GM12878 (cell line): ENCODE results near the gene SLX4IP. TPM values are rescaled to one million over a fixed set of nuclear protein-coding genes. Genes with fewer than 3 reads are reported as not detected.

Experiments
- ATAC-seq: fragments of 200-7000 bp; cut with Tn5 transposase; 3 replicates; pipeline ENCODE4 v1.9.1; 2020; ENCODE audit warnings: mild to moderate bottlenecking, moderate library complexity
- BruUV-seq: library from RNA; stranded (reverse); fragments of 400-500 nt; replicated peaks from 2 replicates; lab custom pipeline; 2021; lab: Mats Ljungman, UMichigan
- CTCF ChIA-PET: fragments of 300-600 bp; sonication (Branson Sonifier 250); formaldehyde crosslinking; extraction: SDS; loops from one replicate; lab custom pipeline; 2021; ENCODE audit warnings: inconsistent platforms; lab: Yijun Ruan, JAX
- POLR2A ChIA-PET: fragments of 350-600 bp; formaldehyde crosslinking; extraction: SDS; loops from one replicate; lab custom pipeline; 2021; ENCODE audit warnings: inconsistent platforms; lab: Charles Lee
- RAD21 ChIA-PET: fragments of 300-600 bp; sonication (Branson Sonifier 250); formaldehyde crosslinking; loops from one replicate; lab custom pipeline; 2023; ENCODE audit warnings: antibody characterized with exemption; ENCODE audit not compliant: unreplicated experiment; lab: Charles Lee
- SMC1A ChIA-PET: fragments of 300-600 bp; sonication (Branson Sonifier 250); formaldehyde crosslinking; loops from one replicate; lab custom pipeline; 2023; ENCODE audit not compliant: unreplicated experiment, uncharacterized antibody; lab: Charles Lee
- DNase-seq: peaks from one replicate; pipeline ENCODE4 v3.0.0-alpha.2; 2011; ENCODE audit warnings: low read depth, low spot score
- FAIRE-seq: peaks from 3 replicates; lab custom pipeline; 2011; peaks lifted over from hg19 to GRCh38; lab: Jason Lieb, UNC
- H2AFZ ChIP-seq: 2 replicates; pipeline ENCODE4 v1.6.0; 2011; ENCODE audit warnings: low read depth, low read length, control low read depth; ENCODE audit not compliant: control insufficient read depth
- H3K27ac ChIP-seq: 2 replicates; pipeline ENCODE4 v1.5.1; 2011; ENCODE audit warnings: control low read depth; ENCODE audit not compliant: control insufficient read depth, insufficient read depth
- H3K27me3 ChIP-seq, 2 experiments: replicated peaks in 1 of 2; 2 replicates each; pipeline versions ENCODE4 v1.6.0 to v1.6.1; 2011; ENCODE audit warnings: low read length in 1 of 2; ENCODE audit not compliant: control insufficient read depth in 2 of 2, insufficient read depth in 2 of 2
- H3K36me3 ChIP-seq, 2 experiments: 2 replicates each; pipeline ENCODE4 v1.5.1; 2011; ENCODE audit warnings: low read length in 1 of 2; ENCODE audit not compliant: control insufficient read depth in 2 of 2, insufficient read depth in 2 of 2
- H3K4me1 ChIP-seq: 2 replicates; pipeline ENCODE4 v1.6.1; 2011; ENCODE audit warnings: mild to moderate bottlenecking, low read length, moderate library complexity, mixed read lengths; ENCODE audit not compliant: control insufficient read depth, insufficient read depth
- H3K4me2 ChIP-seq: 2 replicates; pipeline ENCODE4 v1.6.0; 2011; ENCODE audit warnings: control low read depth; ENCODE audit not compliant: control insufficient read depth, insufficient read depth
- H3K4me3 ChIP-seq: fragments of 200-600 bp; sonication (generic); 2 replicates; pipeline ENCODE4 v1.5.1; 2016
- H3K79me2 ChIP-seq: 2 replicates; pipeline ENCODE4 v1.6.0; 2011; ENCODE audit warnings: low read length; ENCODE audit not compliant: control insufficient read depth, insufficient read depth
- H3K9ac ChIP-seq: 2 replicates; pipeline ENCODE4 v1.8.0; 2011; ENCODE audit warnings: low read length, control low read depth, mixed read lengths; ENCODE audit not compliant: control insufficient read depth, insufficient read depth
- H3K9me3 ChIP-seq: replicated peaks from 3 replicates; pipeline ENCODE4 v1.5.1; 2011; ENCODE audit warnings: mild to moderate bottlenecking, low read length; ENCODE audit not compliant: control insufficient read depth, insufficient read depth
- H4K20me1 ChIP-seq: 2 replicates; pipeline ENCODE4 v1.6.0; 2011; ENCODE audit not compliant: control insufficient read depth, insufficient read depth
- WGBS: methylation state at CpG from one replicate; pipeline ENCODE4 v1.1.6; 2016; ENCODE audit warnings: low lambda C conversion rate; ENCODE audit not compliant: insufficient replicate concordance, insufficient coverage; ENCODE audit errors: missing lambda C conversion rate; 5-methylcytosine and 5-hydroxymethylcytosine counted together
- in situ Hi-C: fragments of 300-500 bp; cut with MboI; formaldehyde crosslinking; loops from 9 replicates; pipeline ENCODE4 v1.14.3; 2018; ENCODE audit warnings: mixed read lengths
- intact Hi-C: fragments of 100-400 bp; cut with micrococcal nuclease; formaldehyde crosslinking; loops from one replicate; pipeline ENCODE4 v1.14.2; 2022; ENCODE audit not compliant: unreplicated experiment
- polyA plus RNA-seq, 11 experiments: library from polyadenylated mRNA; depleted of rRNA in 4 of 11; unstranded in 6 of 11; stranded (reverse) in 5 of 11; fragments of >200 nt; fragmentation: Nextera tagmentation in 4 of 11; fragmentation: Illumina TruSeq in 1 of 11; extraction: Ambion mirVana in 4 of 11; extraction: Trizol in 1 of 11; gene quantifications; 1 replicate in 1 of 11; 2 replicates in 10 of 11; pipeline versions ENCODE4 v1.2.1 to v1.2.3, GENCODE V29; 2011 to 2016; ENCODE audit warnings: inconsistent platforms in 2 of 11, missing spikeins in 2 of 11, low read depth in 1 of 11
- total RNA-seq, 4 experiments: library from RNA; depleted of rRNA in 3 of 4; stranded (reverse); fragments of >200 nt in 3 of 4; fragmentation: Illumina TruSeq in 1 of 4; extraction: Trizol in 1 of 4; gene quantifications; 2 replicates each; pipeline versions ENCODE4 v1.2.1 to v1.2.3, GENCODE V29; 2013 to 2021
- TF ChIP-seq, protein P1 (sequence below): fragments of 450-650 bp; IDR thresholded peaks from 2 replicates; pipeline ENCODE4 v1.6.1; 2018; ENCODE audit warnings: borderline replicate concordance, mild to moderate bottlenecking; ENCODE audit not compliant: partially characterized antibody

Gene SLX4IP
- total and polyA plus RNA-seq, 10 of the 15 experiments (the other 5 are each of a cell fraction or from before 2014, with no cell fraction given): 2.2 to 11.0 (median 6.3) TPM

DNA sequence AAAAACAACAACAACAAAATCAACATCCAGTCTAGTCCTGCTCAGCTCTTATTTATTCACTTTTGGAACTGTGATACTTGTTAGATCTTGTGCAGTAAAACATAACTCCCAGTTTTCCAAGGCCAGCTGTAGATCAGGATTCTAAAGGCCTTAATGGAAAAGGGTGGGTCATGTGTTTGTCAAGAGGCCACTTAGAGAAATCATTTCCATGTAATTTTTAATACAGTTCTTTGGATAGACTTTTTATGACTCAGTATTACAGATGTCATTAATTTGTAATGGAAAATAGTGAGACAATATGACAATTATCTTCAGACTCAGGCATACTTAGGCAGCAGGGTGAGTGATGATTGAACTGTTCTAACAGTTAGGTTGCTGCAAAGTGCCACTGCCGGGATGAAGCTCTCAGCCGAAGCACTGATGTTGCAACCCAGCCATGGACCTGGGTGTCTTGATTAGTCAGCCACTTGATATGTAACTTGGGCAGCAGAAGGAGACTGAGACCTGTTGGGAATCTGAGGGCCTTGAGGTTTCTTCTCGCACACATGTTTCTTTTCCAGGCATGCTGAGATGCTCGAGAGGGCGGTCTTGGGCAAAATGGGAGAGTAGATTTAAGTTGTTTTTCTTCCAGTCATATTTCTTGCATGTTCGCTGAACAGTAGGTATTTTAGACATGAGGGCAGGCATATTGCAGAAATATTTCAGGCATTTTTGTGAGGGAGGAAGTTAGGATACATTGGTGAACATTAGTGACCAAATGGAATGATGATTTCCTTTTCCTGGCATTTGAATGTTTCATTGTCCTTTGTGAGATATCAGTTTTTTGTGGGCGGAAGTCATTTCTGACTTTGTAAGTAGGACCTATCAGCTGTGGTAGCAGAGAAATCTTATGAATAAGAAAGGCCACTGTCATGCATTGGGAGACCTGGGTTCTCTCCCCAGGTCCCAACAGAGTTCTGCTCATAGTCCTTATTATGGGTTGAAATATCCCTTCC lies 52.3 kb downstream of the SLX4IP start:
- Histone ChIP-seq H4K20me1 (no peaks in the 10 kb centered on the region), H3K27me3 (no peaks in the 10 kb centered on the region), H3K27ac (no peak overlapping the region), H3K79me2 (no peaks in the 10 kb centered on the region), H3K4me2 (no peak overlapping the region), H3K9ac (no peak overlapping the region), H3K4me3 (no peak overlapping the region), H3K4me1 (no peaks in the 10 kb centered on the region), H3K9me3 (no peaks in the 10 kb centered on the region), H2AFZ (no peak overlapping the region), H3K36me3 (no peaks in the 10 kb centered on the region)
- SMC1A ChIA-PET: interaction anchor here (1.1 to 3.8 kb wide), 5 partner anchors 9 to 56 kb away, joined by 3 to 12 read pairs (median 3); no protein-coding TSS in a partner anchor
- CTCF ChIA-PET: interaction anchor here (0.6 to 1.2 kb wide), 5 partner anchors 25 to 200 kb away, joined by 3 read pairs; no protein-coding TSS in a partner anchor
- ATAC-seq (no peak), FAIRE-seq (no peak), DNase-seq (no peak)
- TF ChIP-seq, protein P1, sequence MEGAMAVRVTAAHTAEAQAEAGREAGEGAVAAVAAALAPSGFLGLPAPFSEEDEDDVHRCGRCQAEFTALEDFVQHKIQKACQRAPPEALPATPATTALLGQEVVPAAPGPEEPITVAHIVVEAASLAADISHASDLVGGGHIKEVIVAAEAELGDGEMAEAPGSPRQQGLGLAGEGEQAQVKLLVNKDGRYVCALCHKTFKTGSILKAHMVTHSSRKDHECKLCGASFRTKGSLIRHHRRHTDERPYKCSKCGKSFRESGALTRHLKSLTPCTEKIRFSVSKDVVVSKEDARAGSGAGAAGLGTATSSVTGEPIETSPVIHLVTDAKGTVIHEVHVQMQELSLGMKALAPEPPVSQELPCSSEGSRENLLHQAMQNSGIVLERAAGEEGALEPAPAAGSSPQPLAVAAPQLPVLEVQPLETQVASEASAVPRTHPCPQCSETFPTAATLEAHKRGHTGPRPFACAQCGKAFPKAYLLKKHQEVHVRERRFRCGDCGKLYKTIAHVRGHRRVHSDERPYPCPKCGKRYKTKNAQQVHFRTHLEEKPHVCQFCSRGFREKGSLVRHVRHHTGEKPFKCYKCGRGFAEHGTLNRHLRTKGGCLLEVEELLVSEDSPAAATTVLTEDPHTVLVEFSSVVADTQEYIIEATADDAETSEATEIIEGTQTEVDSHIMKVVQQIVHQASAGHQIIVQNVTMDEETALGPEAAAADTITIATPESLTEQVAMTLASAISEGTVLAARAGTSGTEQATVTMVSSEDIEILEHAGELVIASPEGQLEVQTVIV: no peak
- WGBS: 98% methylated on average over 7 of the region's 7 CpGs
- POLR2A ChIA-PET: no interaction called here
- in situ Hi-C loops: no loop called here
- intact Hi-C loops: no loop called here
- BruUV-seq: no TSS peak
- RAD21 ChIA-PET: interaction anchor here (1.2 kb wide), 1 partner anchor 9 kb away, joined by 4 read pairs; no protein-coding TSS in a partner anchor
